HL-60 (cell line): Measurements from ENCODE around the gene VIPR2.

ENCODE experiments used
- GABPA ChIP-seq: IDR thresholded peaks from 2 replicates; pipeline ENCODE4 v1.6.1; 2012; ENCODE audit warnings: low read depth
- POLR2AphosphoS5 ChIP-seq: IDR thresholded peaks from 2 replicates; pipeline ENCODE4 v1.6.1; 2012; ENCODE audit warnings: low read depth
- TF ChIP-seq, protein P1 (sequence below): IDR thresholded peaks from one replicate; pipeline ENCODE4 v1.5.1; 2011; ENCODE audit warnings: low read length, control low read depth, inconsistent platforms; ENCODE audit not compliant: insufficient read depth
- TF ChIP-seq, protein P2 (sequence below): IDR thresholded peaks from 2 replicates; pipeline ENCODE4 v1.6.1; 2012; ENCODE audit warnings: low read depth; ENCODE audit not compliant: insufficient replicate concordance

DNA sequence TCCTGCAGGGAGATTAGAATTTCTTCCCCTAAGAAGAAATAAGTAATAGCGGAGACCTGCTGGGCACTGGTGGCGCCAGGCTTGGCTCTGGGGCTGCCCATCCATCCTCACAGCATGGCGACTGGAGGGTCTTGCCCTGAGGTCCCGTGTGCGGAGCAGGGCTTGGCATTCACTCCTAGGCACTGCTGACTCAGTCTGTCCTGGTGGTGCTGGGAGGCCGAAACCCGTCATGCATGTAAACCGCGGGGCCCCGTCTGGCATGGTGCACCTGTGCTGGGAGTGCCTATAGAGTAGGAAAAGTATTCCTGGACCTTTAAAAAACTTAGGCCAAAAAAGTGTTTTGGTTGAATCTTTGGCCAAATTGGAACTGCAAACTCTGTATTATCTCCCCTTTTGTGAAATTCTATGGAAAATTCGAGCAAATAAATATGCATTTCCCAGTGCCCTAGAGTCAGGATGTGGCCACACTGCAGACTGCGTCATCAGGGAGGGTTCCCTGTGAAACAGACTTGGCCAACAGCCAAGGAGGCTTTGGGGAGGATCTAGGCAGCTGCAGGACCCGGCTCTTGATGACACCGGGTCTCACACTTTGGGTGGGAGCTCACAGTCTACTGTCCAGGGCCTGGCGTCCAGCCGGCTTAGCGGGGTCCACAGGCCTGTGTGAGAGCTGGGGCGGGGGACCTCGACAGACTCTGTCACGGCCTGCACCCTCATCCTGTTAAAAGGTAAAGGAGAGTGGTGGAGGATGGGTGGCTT, 122.3 kb downstream of the VIPR2 start:
- TF ChIP-seq, protein P1, sequence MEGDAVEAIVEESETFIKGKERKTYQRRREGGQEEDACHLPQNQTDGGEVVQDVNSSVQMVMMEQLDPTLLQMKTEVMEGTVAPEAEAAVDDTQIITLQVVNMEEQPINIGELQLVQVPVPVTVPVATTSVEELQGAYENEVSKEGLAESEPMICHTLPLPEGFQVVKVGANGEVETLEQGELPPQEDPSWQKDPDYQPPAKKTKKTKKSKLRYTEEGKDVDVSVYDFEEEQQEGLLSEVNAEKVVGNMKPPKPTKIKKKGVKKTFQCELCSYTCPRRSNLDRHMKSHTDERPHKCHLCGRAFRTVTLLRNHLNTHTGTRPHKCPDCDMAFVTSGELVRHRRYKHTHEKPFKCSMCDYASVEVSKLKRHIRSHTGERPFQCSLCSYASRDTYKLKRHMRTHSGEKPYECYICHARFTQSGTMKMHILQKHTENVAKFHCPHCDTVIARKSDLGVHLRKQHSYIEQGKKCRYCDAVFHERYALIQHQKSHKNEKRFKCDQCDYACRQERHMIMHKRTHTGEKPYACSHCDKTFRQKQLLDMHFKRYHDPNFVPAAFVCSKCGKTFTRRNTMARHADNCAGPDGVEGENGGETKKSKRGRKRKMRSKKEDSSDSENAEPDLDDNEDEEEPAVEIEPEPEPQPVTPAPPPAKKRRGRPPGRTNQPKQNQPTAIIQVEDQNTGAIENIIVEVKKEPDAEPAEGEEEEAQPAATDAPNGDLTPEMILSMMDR, result no peak
- TF ChIP-seq, protein P2, sequence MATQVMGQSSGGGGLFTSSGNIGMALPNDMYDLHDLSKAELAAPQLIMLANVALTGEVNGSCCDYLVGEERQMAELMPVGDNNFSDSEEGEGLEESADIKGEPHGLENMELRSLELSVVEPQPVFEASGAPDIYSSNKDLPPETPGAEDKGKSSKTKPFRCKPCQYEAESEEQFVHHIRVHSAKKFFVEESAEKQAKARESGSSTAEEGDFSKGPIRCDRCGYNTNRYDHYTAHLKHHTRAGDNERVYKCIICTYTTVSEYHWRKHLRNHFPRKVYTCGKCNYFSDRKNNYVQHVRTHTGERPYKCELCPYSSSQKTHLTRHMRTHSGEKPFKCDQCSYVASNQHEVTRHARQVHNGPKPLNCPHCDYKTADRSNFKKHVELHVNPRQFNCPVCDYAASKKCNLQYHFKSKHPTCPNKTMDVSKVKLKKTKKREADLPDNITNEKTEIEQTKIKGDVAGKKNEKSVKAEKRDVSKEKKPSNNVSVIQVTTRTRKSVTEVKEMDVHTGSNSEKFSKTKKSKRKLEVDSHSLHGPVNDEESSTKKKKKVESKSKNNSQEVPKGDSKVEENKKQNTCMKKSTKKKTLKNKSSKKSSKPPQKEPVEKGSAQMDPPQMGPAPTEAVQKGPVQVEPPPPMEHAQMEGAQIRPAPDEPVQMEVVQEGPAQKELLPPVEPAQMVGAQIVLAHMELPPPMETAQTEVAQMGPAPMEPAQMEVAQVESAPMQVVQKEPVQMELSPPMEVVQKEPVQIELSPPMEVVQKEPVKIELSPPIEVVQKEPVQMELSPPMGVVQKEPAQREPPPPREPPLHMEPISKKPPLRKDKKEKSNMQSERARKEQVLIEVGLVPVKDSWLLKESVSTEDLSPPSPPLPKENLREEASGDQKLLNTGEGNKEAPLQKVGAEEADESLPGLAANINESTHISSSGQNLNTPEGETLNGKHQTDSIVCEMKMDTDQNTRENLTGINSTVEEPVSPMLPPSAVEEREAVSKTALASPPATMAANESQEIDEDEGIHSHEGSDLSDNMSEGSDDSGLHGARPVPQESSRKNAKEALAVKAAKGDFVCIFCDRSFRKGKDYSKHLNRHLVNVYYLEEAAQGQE, result no peak
- TF ChIP-seq POLR2AphosphoS5 (no peak), GABPA (no peak)
